HG03196 (cell line): Measurements from ENCODE around the gene SYCE3.

Experiments
- ATAC-seq: cut with Tn5 transposase; IDR thresholded peaks from one replicate; pipeline ENCODE4 v1.9.1; 2021; ENCODE audit not compliant: unreplicated experiment

The SYCE3 gene

GRCh38 chr22:50576806-50577696 is 14.3 kb upstream of the SYCE3 start:
- ATAC-seq, result no peak

DNA sequence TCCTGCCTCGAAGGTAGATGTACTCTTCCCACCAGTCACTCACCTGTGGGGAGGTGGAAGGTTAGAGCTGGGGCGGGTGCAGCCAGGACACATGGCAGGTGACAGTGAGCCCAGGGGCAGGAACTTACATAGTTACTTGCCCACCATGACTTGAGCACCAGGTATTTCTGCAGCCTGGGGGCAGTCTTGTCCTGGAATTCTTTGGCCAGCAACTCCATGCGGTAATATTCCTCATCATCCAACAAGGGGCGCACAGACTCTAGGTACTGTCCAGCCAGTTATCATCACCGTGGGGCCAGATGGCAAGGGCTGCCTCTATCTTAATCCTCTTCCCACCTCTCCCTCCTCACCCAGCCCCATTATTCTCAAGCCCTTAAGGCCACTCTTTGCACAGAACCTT is 13.4 kb upstream of the SYCE3 start:
- no peak for ATAC-seq

GRCh38 chr22:50575426-50575941 is 12.8 kb upstream of the SYCE3 start:
- ATAC-seq, result no peak

GRCh38 chr22:50574383-50574755 is 11.7 kb upstream of the SYCE3 start:
- ATAC-seq, result no peak

DNA sequence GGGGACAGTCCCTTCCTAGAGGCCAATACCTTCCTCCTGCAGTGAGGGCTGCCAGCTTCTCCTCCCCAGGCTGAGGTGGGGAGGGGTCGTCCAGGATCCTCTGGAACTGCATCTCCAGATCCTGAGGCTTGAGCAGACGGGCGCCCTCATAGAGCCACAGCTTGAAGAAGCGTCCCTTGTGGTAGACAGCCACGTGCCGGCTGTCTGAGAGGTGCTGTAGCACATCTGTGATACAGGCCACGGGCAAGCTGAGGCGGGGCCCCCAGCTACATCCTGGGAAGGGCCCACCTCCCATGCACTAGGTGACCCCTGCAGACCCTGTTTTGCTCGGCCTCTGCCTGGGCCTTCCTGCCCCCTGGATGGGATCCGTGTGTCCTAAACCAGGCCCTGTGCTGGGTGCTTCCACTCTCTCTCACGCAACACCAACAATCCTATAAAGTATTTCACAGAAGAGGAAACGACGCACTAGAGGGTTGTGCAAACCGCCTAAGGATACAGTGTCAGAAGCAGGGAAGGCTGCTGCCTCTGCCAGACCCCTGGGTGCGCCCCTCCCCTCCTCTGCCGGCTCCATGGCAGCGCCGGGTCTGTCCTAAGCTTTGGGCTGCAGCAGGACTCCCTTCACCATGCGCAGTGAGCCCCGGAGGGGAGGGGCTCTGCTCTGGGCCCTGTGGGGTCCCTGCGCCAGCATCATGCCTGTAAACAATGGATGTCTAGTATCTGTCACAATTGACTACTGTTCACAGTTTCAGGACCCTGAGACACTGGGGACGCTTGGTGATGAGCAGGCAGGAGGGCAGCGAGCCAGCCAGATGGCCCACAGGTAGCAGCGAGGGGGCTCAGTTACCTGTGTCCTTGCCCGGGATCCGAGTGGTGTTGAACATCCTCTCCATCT is 11.0 kb upstream of the SYCE3 start:
- no peak for ATAC-seq

DNA sequence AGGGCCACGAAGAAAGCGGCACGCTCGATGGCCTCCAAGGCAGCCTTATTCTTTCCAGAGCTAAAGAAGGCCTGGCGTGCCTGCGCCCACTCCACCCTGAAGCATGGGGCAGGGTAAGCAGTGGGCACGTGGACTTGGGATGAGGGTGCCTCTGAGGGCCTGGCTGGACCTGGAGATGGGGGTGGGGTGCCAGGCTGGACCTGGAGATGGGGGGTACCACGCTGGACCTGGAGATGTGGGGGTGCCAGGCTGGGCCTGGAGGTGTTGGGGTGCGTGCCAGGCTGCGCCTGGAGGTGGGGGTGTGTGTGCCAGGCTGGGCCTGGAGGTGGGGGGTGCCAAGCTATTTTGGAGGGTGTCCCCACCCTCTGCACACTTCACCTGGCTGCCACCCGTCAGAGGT is 10.2 kb upstream of the SYCE3 start:
- no peak for ATAC-seq

DNA sequence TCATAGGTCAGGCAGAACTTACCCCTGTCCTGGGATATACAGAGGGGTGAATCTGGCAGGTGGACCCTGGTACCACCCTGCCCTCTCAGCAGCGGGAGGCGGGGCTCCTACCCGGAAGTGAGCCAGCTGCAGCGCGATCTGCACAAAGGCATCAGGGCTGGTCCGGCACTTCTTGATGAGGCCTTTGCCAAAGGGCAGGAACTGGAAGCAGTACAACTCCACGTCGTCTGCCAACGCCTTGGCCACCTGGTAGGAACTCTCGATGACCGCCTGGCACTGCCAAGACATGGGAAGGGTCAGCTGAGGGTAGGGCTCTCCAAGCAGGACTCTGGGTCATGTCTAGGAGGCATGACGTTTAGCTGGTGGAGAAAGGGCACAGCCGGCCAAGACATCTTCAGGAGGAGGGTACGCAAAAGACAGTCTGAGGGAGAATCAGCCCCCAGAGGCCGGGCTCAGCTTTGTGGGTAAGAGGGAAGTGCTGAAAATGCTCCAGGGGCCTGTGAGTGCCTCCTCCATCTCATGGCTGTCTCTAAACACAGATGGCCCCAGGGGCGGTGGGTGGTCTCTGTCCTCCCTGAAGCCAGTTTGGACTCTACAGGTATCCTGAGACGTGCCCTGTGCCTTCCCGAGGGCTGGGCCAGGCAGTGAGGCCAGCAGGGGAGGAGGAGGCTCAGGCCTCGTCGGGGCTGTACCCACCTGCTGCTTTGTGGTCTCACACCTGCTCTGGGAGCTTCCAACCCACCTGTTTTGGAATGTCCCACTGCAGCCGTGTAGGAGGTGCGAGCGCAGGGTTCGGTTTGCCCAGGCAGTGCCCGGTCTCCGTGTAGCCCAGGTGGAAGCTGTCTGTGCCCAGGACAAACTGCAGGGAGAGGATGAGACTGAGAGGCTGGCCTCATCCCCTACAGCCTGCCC is 8.8 kb upstream of the SYCE3 start:
- no peak for ATAC-seq

GRCh38 chr22:50570861-50571260 is 8.1 kb upstream of the SYCE3 start:
- ATAC-seq, result no peak

- no peak for ATAC-seq
These were observed 7.3 kb upstream of the SYCE3 start for GRCh38 chr22:50569896-50570535.

GRCh38 chr22:50569041-50569459 is 6.3 kb upstream of the SYCE3 start:
- no peak for ATAC-seq

DNA sequence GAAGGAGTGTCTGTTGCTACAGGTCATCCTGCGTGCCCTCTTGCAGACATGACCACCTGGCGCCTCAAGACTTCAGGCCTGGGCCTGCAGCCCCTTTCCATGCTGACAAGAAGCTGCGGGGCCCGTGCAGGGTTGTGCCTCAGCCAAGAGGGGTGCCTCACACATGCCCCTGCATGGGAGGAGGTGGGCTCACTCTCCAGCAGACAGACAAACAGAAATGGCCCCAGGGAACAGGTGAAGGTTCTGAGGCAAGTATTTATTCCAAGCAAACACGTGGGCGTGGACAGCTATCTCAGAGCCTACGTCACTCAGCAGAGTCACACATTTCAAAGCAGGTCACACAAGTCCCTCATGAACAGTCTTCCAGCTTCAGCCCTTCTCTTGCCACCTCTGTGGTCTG is 5.9 kb upstream of the SYCE3 start:
- no peak for ATAC-seq

DNA sequence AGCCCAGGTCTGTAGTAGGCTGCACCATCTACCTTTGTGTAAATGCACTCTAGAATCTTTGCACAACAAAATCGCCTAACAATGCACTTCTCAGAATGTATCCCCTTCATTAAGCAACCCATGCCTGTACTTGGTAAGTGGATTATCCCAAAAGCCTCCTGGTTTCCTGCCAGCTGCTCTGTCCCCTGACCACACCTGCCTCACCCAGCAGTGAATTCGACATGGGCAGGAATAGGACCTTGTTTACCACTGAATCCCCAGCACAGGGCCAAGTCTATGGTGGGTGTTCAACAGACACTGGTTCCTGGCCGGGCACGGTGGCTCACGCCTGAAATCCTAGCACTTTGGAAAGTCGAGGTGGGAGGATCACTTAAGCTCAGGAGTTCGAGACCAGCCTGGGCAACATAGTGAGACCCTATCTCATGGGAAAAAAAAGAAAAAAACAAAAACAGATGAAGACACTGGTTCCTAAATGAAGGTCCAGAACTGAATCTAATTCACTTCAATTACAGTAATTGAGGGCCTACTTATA is 5.1 kb upstream of the SYCE3 start:
- no peak for ATAC-seq

DNA sequence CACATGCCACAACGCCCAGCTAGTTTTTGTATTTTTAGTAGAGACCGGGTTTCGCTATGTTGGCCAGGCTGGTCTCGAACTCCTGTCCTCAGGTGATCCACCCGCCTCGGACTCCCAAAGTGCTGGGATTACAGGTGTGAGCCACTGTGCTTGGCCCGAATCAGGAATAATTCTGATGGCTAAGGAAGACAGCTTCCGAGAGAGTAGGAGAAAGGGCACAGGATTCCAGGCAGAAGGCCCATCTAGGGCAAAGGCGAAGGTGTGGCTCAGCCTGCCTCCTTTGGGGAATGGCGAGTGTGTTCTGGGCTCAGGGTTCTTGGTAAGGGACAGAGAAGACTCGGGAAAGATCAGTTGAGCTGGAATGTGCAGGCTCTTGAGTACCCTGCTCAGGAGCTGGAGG is 1.6 kb upstream of the SYCE3 start:
- ATAC-seq, result no peak

GRCh38 chr22:50563413-50564160 is 868 bp upstream of the SYCE3 start:
- no peak for ATAC-seq

- ATAC-seq, result no peak
These were observed 1.0 kb downstream of the SYCE3 start for GRCh38 chr22:50561401-50562358.

DNA sequence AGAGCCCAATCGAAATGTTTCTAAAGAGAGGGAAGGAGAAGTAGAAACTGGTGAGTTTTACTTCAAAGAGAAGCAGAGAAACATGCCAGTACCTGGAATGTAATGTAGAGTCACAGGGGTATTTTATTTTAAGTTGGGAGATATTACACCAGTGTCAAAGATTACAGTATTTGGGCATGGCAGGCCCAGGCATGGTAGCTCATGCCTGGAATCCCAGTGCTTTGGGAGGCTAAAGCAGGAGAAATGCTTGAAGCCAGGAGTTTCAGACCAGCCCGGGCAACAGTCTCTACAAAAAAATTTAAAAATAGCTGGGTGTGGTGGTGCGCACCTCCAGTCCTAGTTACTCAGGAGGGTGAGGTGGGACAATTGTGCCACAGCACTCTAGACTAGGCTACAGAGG is 2.7 kb downstream of the SYCE3 start:
- no peak for ATAC-seq

- ATAC-seq, result no peak
These were observed 6.0 kb downstream of the SYCE3 start for GRCh38 chr22:50556703-50557102.

DNA sequence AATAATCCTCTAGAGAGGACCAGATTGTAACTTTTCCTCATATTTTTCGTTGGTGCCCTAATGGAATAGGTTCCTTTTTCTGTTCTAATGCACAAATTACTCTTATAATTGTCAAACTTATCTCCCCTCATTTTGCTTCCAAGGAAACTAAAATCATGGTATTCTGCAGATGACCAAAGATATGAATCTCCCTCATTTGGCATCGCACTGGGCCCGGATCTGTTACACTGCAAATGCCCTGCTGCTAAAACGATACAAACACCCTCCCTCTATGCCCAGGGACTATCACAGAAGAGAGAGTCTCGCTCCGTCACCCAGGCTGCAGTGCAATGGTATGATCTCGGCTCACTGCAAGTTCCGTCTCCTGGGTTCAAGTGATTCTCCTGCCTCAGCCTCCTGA is 9.4 kb downstream of the SYCE3 start:
- ATAC-seq, result no peak
